Articular chondrocyte of knee joint (primary cell): ENCODE measurements around the gene NOL8. TPM values are rescaled to one million over a fixed set of nuclear protein-coding genes. Genes with fewer than 3 reads are reported as not detected.

Experiments
- small RNA-seq: library from RNA; depleted of rRNA; stranded (forward); fragments of <200 nt; gene quantifications from one replicate; pipeline ENCODE3, GENCODE V24; 2012
- total RNA-seq: library from RNA; depleted of rRNA; stranded (reverse); fragments of >200 nt; gene quantifications from 2 replicates; pipeline ENCODE4 v1.2.3, GENCODE V29; 2012

Gene NOL8
- 41.4 and 44.0 TPM in 2 replicates for total RNA-seq

GRCh38 chr9:92325269-92325990 is at the start of gene NOL8, which contains the start of gene CENPP:
TSS of gene NOL8 (minus strand) at chr9:92325350. CDS start at chr9:92324161, 1,189 bp downstream.
TSS of gene CENPP (plus strand) at chr9:92325953.

GRCh38 chr9:92293452-92294296 is 31.5 kb downstream of the NOL8 start, which contains the start of gene IARS1:
TSS of gene IARS1 (minus strand) at chr9:92293697. CDS start at chr9:92289419, 4,278 bp downstream.

Small RNAs within 50 kb of the gene (small RNA-seq; reads per million reads assigned to genes)
- not detected for gene MIR3651
- 1.4 reads per million, percentile 61 among the genes with 10 or more reads in this experiment for gene SNORA84

Other genes starting within 250 kb of the NOL8 start
- gene SPTLC1, start 209.9 kb downstream of the NOL8 start, total RNA-seq, result 126 and 137 TPM in 2 replicates
- 329 and 370 TPM in 2 replicates for gene IARS1, start 31.7 kb downstream of the NOL8 start, total RNA-seq
- 10.8 and 11.2 TPM in 2 replicates for gene CENPP, start 603 bp upstream of the NOL8 start, total RNA-seq
- 222 and 267 TPM in 2 replicates for gene OGN, start 79.2 kb upstream of the NOL8 start, total RNA-seq
- gene OMD, start 99.1 kb upstream of the NOL8 start, total RNA-seq, result 66.4 and 85.3 TPM in 2 replicates
- 17.0 and 21.8 TPM in 2 replicates for gene ASPN, start 157.2 kb upstream of the NOL8 start, total RNA-seq
- gene ECM2, start 210.6 kb upstream of the NOL8 start, total RNA-seq, result 52.8 and 61.9 TPM in 2 replicates